ENCODE data around the gene BAHCC1.

The BAHCC1 gene

GRCh38 chr17:81447331-81447933, 52.2 kb downstream of the BAHCC1 start:
- no peak for TF ChIP-seq CTCF (conservative IDR thresholded peaks at IDR 0.05; ENCODE audit: low read depth, low read length)
- no peak overlapping the region for H3K4me3 ChIP-seq (ENCODE audit: low read depth, low read length)
- DNase-seq (ENCODE audit: low read depth) = no peak

- no peak for DNase-seq (ENCODE audit: low read depth)
- no peak overlapping the region for H3K4me3 ChIP-seq (ENCODE audit: low read depth, low read length)
- TF ChIP-seq CTCF (conservative IDR thresholded peaks at IDR 0.05; ENCODE audit: low read depth, low read length) = no peak
Observed at GRCh38 chr17:81448442-81448841, 53.2 kb downstream of the BAHCC1 start.

DNA sequence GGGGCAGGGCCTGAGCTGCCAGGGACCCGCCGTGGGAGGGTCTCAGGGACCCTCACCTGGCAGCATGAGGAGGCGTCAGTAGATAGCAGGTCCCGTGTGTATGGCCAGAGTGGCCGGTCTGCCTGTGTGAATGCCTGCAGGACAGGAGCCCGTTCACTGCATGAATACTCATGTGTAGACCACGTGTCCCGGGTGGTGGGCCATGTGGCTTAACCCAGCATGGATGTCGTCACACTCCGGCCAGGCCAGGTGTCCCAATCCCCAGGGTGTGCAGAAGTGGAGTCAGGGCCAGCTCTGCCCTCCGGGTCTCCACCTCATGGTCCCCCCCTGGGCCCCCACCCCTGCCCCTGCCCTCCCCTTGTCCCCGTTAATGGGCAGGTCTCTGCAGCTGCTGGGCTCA, 53.7 kb downstream of the BAHCC1 start:
- TF ChIP-seq CTCF (conservative IDR thresholded peaks at IDR 0.05; ENCODE audit: low read depth, low read length) = no peak

DNA sequence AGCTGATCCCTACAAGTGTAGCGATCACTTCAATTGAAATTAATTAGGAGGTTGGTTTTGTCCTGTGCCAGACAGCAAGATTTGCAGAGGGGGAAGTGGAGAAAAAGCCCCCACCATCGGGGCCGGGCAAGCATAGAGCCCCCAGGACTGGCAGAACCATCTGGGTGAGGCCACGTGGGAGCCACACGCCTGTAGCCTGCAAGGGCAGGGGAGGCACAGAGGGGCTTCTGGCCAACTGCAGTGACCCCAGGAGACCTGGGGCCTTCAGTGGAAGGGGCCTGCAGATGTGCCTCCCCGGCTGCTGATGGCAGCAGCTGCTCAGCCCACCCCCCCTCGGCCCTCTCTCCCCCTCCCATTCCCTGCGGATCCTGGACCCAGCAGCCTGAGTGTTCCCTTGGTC, 54.1 kb downstream of the BAHCC1 start:
- no peak for DNase-seq (ENCODE audit: low read depth)
- TF ChIP-seq CTCF (conservative IDR thresholded peaks at IDR 0.05; ENCODE audit: low read depth, low read length) = no peak
- H3K4me3 ChIP-seq (ENCODE audit: low read depth, low read length) = no peak overlapping the region

More for the DNA sequence above, 53.7 kb downstream of the BAHCC1 start:
- H3K4me3 ChIP-seq (ENCODE audit: low read depth, low read length) = no peak overlapping the region
- DNase-seq (ENCODE audit: low read depth) = no peak

DNA sequence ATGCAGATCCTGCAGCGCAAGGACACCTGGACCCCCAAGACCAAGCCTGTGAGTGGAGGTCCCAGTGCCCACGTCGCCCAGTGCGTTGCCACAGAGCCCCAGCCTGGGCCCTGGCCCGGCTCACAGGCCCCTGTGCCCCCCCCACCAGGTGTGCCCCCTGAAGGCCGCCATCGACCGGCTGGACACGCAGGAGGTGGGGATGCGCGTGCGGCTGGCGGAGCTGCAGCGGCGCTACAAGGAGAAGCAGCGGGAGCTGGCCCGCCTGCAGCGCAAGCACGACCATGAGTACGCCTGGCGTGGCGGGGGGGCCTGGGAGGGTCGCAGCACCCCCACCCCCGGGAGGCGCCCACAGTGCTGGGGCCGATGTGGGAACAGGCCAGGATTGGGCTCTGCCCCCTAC, 56.6 kb downstream of the BAHCC1 start:
- TF ChIP-seq CTCF (conservative IDR thresholded peaks at IDR 0.05; ENCODE audit: low read depth, low read length) = no peak
- no peak overlapping the region for H3K4me3 ChIP-seq (ENCODE audit: low read depth, low read length)

DNA sequence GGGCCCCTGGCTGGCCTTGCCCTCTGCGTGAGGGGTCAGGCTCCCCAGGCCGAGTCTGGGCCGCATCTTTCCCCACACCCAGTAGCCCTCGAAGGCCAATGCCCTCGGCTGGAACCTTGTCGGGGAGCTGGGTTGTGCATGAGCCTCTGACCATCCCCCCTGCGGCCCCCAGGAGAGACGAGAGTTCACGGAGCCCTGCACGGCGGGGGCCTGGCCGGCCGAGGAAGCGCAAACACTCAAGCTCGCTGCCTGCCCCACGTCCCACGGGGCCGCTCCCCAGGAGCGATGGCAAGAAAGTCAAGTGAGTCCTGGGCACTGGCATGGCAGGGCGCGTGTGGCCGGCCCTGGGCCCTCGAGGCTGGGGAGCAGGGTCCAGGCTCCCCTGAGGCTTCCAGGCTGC, 57.3 kb downstream of the BAHCC1 start:
- no peak for TF ChIP-seq CTCF (conservative IDR thresholded peaks at IDR 0.05; ENCODE audit: low read depth, low read length)
- no peak for DNase-seq (ENCODE audit: low read depth)
- no peak overlapping the region for H3K4me3 ChIP-seq (ENCODE audit: low read depth, low read length)

More for the DNA sequence above, 56.6 kb downstream of the BAHCC1 start:
- DNase-seq (ENCODE audit: low read depth) = no peak

DNA sequence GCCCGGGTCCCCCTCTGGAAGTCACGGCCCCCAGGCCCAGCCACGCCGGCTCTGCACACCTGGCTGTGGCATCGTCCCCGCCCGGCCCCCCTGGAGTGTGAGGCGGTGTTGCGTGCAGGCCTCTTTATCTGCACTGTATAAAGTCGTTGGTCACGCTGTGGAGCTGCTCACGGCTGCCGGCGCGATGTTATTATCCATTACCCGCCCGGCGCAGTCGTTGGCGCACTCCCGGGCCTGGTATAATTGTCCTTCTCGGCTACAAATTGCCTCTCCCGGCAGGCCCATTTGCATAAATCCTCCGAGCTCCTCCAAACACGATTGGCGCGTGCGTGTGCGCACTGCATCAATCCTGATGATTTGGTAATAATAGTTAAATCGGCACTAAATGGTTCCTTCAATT, 57.8 kb downstream of the BAHCC1 start:
- no peak for TF ChIP-seq CTCF (conservative IDR thresholded peaks at IDR 0.05; ENCODE audit: low read depth, low read length)
- no peak overlapping the region for H3K4me3 ChIP-seq (ENCODE audit: low read depth, low read length)
- DNase-seq (ENCODE audit: low read depth) = no peak
